Nucleus accumbens (tissue), 56 donors: ENCODE data around the gene FLRT2.

ENCODE experiments used
- DNase-seq, 56 donors: peaks; one replicate each; lab custom pipeline; 2025; lab: John Stamatoyannopoulos, UW

FLRT2 gene

DNA sequence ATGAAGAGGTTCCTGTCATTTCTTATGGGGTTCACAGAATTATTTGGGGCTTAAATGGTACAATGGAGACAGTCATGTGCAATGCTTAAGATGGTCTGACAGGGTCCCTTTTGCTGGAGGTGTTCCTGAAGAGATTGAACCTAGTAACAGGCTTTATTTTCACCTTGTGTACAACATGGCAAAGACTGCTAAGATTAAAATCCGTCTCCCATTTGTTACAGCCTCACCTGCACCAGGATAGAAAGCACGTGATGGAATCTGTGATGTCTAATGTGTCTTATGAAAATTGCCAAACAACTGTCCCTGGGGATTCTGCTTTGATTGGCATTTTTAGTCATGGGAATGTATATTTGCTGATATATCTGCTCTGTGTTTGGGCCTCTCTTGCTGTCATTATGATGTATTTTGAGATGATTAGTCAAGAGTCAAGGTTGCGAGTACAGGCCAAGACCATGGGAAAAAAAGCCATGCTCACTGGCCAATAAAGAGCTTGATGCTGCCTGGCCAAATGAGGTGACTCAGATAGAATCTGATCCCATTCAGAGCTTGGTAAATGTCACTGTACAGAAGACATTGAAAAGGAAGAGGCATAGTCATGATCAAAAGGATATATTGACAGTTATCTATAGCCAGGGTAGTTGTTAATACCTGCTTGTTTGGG, 96.1 kb downstream of the FLRT2 start:
- DNase-seq, result no peak

GRCh38 chr14:85634205-85634604, 104.3 kb downstream of the FLRT2 start:
- DNase-seq, result no peak

GRCh38 chr14:85644211-85644610, 114.3 kb downstream of the FLRT2 start:
- no peak for DNase-seq

- no peak for DNase-seq
Observed at GRCh38 chr14:85653029-85653428, 123.1 kb downstream of the FLRT2 start.

DNA sequence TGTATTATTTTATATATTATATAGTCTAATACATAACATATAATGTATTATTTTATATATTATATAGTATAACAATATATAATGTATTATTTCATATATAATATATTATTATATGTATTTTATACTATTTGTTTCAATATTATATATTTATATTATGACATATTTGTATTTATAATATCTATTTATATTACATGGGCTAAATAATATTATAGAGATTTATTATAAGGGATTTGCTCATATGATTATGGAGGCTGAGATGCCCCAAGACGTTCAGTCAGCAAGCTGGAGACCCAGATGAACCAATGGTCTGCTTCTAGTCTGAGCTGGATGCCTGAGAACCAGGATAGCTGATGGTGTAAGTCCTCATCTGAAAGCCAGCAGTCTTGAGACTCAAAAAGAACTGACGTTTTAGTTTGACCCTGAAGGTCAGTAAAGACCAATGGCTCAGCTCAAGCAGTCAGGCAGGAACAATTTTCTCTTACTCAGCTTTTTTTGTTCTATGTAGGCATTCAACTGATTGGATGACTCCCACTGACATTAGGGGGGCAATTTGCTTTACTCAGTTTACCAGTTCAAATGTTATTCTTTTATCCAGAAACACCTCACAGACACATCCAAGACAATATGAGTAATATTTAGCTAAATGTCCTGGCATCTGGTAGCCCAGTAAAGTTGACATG, 130.4 kb downstream of the FLRT2 start:
- no peak for DNase-seq

DNA sequence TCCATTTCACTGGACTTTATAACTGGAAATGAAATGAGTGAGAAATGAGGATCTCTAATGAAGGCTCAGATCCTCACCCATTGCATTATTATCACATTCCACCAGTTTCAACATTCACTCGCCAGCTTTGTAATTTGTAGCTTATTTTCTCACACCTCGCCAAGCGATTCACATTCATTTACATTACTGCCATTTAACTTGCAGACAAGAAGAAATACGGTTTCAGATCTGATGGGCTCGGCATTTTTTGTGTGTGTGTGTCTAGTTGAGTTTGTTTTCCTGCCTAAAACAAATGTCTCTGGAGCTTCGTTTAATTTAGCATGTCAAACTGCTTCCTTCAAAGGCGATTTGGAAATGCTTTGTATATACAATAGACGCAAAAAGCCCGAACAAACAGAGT, 132.2 kb downstream of the FLRT2 start:
- no peak for DNase-seq

DNA sequence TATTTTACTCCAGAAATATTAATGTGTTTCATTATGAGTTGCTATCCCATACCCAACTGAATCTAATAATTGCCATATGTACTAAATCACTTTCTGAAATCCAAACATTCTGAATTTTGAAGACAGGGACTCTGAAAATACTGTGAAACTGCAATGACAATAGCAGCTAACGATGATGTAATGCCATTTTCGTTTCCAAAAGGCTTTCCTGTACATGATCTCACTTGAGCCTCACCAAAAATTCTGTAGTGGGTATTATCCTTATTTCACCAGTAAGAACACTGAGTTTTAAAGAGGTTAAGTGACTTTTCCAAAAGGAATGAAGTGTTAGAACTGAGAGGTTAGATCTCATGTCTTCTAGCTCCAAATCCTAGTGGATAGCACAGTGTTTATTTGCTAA, 133.3 kb downstream of the FLRT2 start:
- DNase-seq, result no peak

DNA sequence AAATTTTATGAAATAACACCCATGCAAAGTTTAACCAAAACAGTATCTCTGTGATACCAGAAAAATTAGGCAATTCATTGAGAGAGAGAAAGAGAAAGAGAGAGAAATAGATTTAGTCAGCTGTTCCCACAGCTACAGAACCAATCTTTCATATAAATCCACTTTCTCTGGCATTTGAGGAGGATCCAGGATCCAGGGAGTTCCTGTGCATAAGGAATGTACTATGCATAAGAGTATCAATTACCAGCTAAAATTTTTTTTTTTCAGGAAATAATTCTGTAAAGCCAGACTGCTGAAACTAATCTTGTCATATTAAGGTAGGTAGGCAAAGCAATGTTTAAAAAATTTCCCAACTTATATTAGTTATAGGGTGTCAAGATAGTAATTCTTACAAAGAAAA, 133.7 kb downstream of the FLRT2 start:
- no peak for DNase-seq

GRCh38 chr14:85675957-85676356, 146.0 kb downstream of the FLRT2 start:
- DNase-seq, result no peak

- DNase-seq, result no peak
Observed at GRCh38 chr14:85686908-85687307, 157.0 kb downstream of the FLRT2 start.

GRCh38 chr14:85687456-85687855, 157.5 kb downstream of the FLRT2 start:
- DNase-seq, result no peak

GRCh38 chr14:85688006-85688405, 158.1 kb downstream of the FLRT2 start:
- no peak for DNase-seq

DNA sequence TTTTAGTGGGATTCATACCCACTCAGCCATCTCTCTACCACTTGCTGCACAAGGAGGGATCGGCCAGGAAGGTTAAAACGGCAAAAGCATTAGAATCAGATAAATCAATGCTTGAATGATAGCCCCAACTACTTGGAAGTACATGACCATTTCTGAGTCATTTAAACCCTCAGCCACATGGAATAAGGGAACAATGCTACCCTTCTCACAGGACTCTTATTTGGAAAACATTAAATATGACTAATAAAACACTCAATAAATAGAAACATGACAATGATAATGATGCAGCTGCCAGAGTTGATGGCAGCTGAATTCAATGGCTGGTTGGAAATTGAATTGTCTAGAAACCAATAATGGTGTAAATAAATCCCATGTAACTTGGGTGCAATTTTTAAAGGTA, 165.4 kb downstream of the FLRT2 start:
- DNase-seq, result no peak

DNA sequence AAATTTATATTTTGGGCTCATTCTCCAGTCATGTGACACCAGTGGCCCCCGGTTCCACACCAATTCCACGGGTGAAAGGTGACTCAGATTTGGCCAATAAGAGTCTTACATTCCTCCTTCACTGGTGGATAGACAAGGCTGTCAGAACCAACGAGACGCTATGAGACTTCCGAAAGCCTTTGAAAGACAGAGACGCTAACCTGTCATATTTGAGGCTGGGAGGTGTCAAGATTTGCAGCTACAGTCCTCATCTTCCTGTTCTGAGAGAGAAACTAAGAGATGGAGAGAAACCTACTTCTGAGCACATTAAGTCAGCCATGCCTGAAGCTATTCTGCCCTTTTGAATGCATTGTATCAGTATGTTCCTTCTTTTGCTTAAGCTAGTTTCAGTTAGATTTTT, 171.2 kb downstream of the FLRT2 start:
- no peak for DNase-seq

DNA sequence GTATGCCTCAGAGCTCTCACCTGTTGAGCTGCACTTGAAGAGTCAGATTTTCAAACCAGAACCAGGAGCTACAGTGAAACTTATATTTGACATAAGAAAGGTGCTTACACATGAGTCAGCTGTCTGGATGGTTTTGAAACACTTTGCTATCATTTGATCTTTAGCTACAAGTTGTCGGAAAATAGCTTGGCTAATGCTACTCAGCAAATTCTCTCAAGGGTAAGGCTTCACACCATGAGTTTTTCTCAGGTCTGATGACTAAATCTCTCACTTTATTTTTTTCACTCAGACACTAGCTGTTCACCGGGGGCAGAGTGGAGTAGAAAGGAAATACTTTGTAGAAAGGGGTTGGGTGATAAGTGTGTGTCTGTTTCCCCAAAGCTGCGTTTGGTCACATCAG, 171.8 kb downstream of the FLRT2 start:
- DNase-seq, result no peak

- DNase-seq, result no peak
Observed at GRCh38 chr14:85702191-85702590, 172.2 kb downstream of the FLRT2 start.

GRCh38 chr14:85702997-85703396, 173.1 kb downstream of the FLRT2 start:
- no peak for DNase-seq
